ENCODE results near the gene SLC35A2. TPM values are rescaled to one million over a fixed set of nuclear protein-coding genes. Genes with fewer than 3 reads are reported as not detected.

Gene SLC35A2
- total RNA-seq, 2 donors from 2014 or later = 12.5 to 20.1 TPM

DNA sequence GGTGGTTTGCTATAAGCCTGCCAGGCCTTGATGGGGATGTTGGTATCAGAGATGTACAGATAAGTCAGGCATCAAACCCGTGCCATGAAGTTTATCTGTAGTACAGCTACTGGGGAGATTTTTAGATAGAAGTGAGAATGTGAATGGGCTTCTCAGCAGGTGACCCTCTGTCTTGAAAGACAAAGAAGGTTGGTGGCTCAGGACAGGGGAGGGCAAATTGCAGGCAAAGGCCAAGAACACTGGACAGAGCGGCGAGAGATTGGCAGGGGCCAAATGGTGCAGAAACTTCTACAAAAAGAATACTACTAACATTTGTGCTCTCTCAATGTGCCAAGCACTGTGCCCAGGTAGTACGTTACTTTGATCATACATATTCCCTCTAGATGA, 9.3 kb upstream of the SLC35A2 start:
- 69 to 90% methylated on average over 4 of the region's 4 CpGs for whole genome bisulfite sequencing, 2 donors
- Histone ChIP-seq H3K9me3 (no peaks in the 10 kb centered on the region), H3K27me3 (no peaks in the 10 kb centered on the region), H3K4me3 (no peak overlapping the region), H3K36me3 (replicated peaks in 1 of 2; ENCODE audit: insufficient read depth in 1 of 2, low read depth in 2 of 2) (peaks cover 0 to 5% of the 10 kb centered on the region in 2 donors), H3K27ac (no peak overlapping the region), H3K4me1 (peaks cover 21% of the 10 kb centered on the region)
- intact Hi-C loops (cut with DNase I) = no loop called here
- TF ChIP-seq CTCF (IDR thresholded peaks at IDR 0.05) = no peak
- no peak for ATAC-seq
- no peak for DNase-seq

DNA sequence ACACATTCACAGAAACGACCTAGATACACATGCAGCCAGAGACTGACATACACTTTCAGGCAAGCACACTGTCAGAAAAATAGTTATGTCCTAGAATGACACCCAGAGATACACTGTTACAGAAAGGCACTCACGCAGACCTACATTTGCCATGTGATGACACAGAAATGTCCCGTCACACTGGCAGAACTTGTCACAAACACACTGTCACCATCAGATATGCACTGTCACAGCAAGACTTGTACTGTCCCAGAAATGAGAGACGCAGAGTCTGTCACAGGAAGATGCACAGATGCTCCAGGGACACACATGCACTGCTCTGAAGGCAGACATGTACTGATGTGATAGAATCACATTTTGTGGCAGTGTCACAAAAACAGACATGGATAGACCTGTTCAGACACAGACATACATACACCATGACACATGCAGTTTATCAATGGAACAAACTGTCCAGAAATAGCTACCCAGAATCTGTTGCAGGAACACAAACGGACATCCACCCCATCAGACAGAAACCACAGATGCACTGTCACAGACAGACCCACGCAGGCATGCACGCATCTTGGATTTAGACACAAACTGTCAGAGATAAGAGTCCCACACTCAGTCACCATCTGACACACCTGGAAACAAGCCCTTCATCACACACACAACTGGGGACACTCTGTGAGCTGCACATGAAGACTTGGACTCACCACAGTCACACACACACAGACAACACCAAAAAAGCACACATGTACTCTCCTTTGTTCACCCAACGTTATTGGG, 8.7 kb upstream of the SLC35A2 start:
- Histone ChIP-seq H3K36me3 (replicated peaks in 1 of 2; ENCODE audit: insufficient read depth in 1 of 2, low read depth in 2 of 2) (peaks cover 0 to 5% of the 10 kb centered on the region in 2 donors), H3K27me3 (no peaks in the 10 kb centered on the region), H3K9me3 (no peaks in the 10 kb centered on the region), H3K4me3 (no peak overlapping the region), H3K27ac (peak overlapping the region in 3 of 4 donors; percentile 21 to 88 (median 85)), H3K4me1 (peaks cover 21% of the 10 kb centered on the region)
- TF ChIP-seq CTCF (IDR thresholded peaks at IDR 0.05) (no peak), POLR2A (IDR thresholded peaks at IDR 0.05) (no peak)
- WGBS, 2 donors = 6 to 43% methylated on average over 2 to 8 of the region's 8 CpGs
- intact Hi-C loops (cut with DNase I) = no loop called here
- DNase-seq = no peak
- ATAC-seq = no peak

DNA sequence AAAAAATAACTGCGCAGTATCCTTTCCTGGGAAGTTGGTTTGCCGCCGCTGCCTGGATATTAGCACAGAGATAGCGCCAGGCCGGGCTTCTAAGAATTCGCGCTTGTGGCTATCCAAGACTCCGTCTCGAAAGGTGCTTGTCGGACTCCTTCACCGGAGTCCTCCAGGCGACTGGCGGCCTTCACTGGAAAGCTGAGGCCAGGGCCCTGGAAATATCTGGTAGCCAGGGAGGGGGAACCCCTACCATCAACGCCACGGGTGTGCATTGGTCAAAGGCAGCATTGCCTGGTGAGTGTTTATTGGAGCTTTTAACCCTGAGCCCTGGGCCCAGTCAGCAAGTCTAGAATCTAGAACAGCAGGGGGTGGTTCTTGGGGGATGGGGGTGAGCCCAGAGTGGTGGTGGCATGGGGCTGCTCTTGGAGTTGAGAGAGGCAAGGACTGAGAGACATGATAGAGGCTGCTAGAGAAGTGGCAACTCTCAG, 8.0 kb upstream of the SLC35A2 start:
- DNase-seq = no peak
- peak overlapping the region; percentile 21 to 88 (median 60) for H3K27ac ChIP-seq
- intact Hi-C loops (cut with DNase I) = no loop called here
- H3K27me3 ChIP-seq = no peaks in the 10 kb centered on the region
- peaks cover 0 to 5% of the 10 kb centered on the region in 2 donors for H3K36me3 ChIP-seq (replicated peaks in 1 of 2; ENCODE audit: insufficient read depth in 1 of 2, low read depth in 2 of 2)
- no peak overlapping the region for H3K4me3 ChIP-seq
- no peaks in the 10 kb centered on the region for H3K9me3 ChIP-seq
- 1% methylated on average over 15 of the region's 15 CpGs; no CpG with 5 or more reads in 1 of the 2 donors for WGBS, 2 donors
- H3K4me1 ChIP-seq = peaks cover 21% of the 10 kb centered on the region
- no peak for TF ChIP-seq CTCF (IDR thresholded peaks at IDR 0.05)
- TF ChIP-seq POLR2A (IDR thresholded peaks at IDR 0.05) = no peak
- ATAC-seq = no peak

GRCh38 chrX:48918643-48919340, 7.3 kb upstream of the SLC35A2 start, which contains the start of gene PIM2:
Gene PIM2, minus strand, starts transcription at chrX:48919024. Its CDS starts 190 bp downstream, at chrX:48918834.
- H3K27me3 ChIP-seq = no peaks in the 10 kb centered on the region
- TF ChIP-seq POLR2A (IDR thresholded peaks at IDR 0.05) (peak; percentile 94 to 95 (median 95)), CTCF (IDR thresholded peaks at IDR 0.05) (peak in 1 of 7 experiments; percentile 5)
- peaks cover 0 to 3% of the 10 kb centered on the region in 2 donors for H3K36me3 ChIP-seq (replicated peaks in 1 of 2; ENCODE audit: insufficient read depth in 1 of 2, low read depth in 2 of 2)
- DNase-seq = peak; percentile 92 to 96 (median 96)
- 0% methylated on average over 11 to 23 of the region's 55 CpGs for WGBS, 2 donors
- H3K4me1 ChIP-seq = peaks cover 21% of the 10 kb centered on the region
- ATAC-seq = peak; percentile 91
- H3K27ac ChIP-seq = peak within 1 kb of the TSS; percentile 36 to 88 (median 74)
- H3K9me3 ChIP-seq = no peaks in the 10 kb centered on the region
- intact Hi-C loops (cut with DNase I) = no loop called here
- H3K4me3 ChIP-seq = peak within 1 kb of the TSS in 1 of 2 donors; percentile 14

All from body of pancreas (tissue), 4 donors.